Activated naive CD4-positive, alpha-beta T cell treated with anti-CD3 and anti-CD28 coated beads for 36 hours (primary cell): Measurements from ENCODE around the gene COMMD9. TPM values are rescaled to one million over a fixed set of nuclear protein-coding genes. Genes with fewer than 3 reads are reported as not detected.

Experiments used
- CTCF ChIA-PET: fragments of 350-600 bp; sonication (Branson Sonifier 250); formaldehyde crosslinking; loops from one replicate; lab custom pipeline; 2021; ENCODE audit warnings: antibody characterized with exemption; lab: Charles Lee
- DNase-seq: peaks from one replicate; pipeline ENCODE4 v3.0.0-alpha.2; 2020
- H3K27ac Mint-ChIP-seq: one replicate; pipeline ENCODE4 v1.8.0; 2021; ENCODE audit warnings: mild to moderate bottlenecking, mixed read lengths
- H3K27me3 Mint-ChIP-seq: one replicate; pipeline ENCODE4 v1.8.0; 2021; ENCODE audit warnings: low read depth, mixed read lengths
- H3K36me3 Mint-ChIP-seq: one replicate; pipeline ENCODE4 v1.8.0; 2021; ENCODE audit warnings: low read depth, mixed read lengths
- H3K4me1 Mint-ChIP-seq: one replicate; pipeline ENCODE4 v1.8.0; 2021; ENCODE audit warnings: low read depth, mixed read lengths
- H3K4me3 Mint-ChIP-seq: one replicate; pipeline ENCODE4 v1.8.0; 2021; ENCODE audit warnings: mild to moderate bottlenecking, moderate library complexity, mixed read lengths
- H3K9me3 Mint-ChIP-seq: one replicate; pipeline ENCODE4 v1.8.0; 2021; ENCODE audit warnings: mixed read lengths
- intact Hi-C: fragments of 100-400 bp; cut with micrococcal nuclease; formaldehyde crosslinking; loops from one replicate; pipeline ENCODE4 v1.15.1; 2023
- total RNA-seq, 2 experiments: library from RNA; stranded (reverse); gene quantifications; one replicate each; pipeline ENCODE4 v1.2.3, GENCODE V29; 2021

The COMMD9 gene
- total RNA-seq, 2 experiments from 2014 or later, result 28.9 to 30.9 TPM

GRCh38 chr11:36313750-36314433 lies 24.7 kb upstream of the COMMD9 start:
- Mint-ChIP-seq H3K27ac (no peak overlapping the region), H3K9me3 (no peaks in the 10 kb centered on the region), H3K27me3 (peaks cover 26% of the 10 kb centered on the region), H3K4me3 (no peak overlapping the region), H3K4me1 (peaks cover 11% of the 10 kb centered on the region), H3K36me3 (no peaks in the 10 kb centered on the region)
- intact Hi-C loops, result loop anchor here (1.0 to 2.0 kb wide), 3 partner anchors 29 to 107 kb away; no protein-coding TSS in a partner anchor
- CTCF ChIA-PET, result interaction anchor here (1.1 kb wide), 1 partner anchor 39 kb away, joined by 3 read pairs; no protein-coding TSS in a partner anchor
- no peak for DNase-seq

GRCh38 chr11:36312611-36313472 lies 23.6 kb upstream of the COMMD9 start:
- DNase-seq, result no peak
- Mint-ChIP-seq H3K27ac (no peak overlapping the region), H3K36me3 (no peaks in the 10 kb centered on the region), H3K4me1 (peaks cover 11% of the 10 kb centered on the region), H3K9me3 (no peaks in the 10 kb centered on the region), H3K4me3 (no peak overlapping the region), H3K27me3 (peaks cover 27% of the 10 kb centered on the region)
- CTCF ChIA-PET, result interaction anchor here (0.6 kb wide), 1 partner anchor 254 kb away, joined by 3 read pairs; no protein-coding TSS in a partner anchor
- intact Hi-C loops, result loop anchor here (1.0 to 2.0 kb wide), 3 partner anchors 30 to 108 kb away; no protein-coding TSS in a partner anchor

DNA sequence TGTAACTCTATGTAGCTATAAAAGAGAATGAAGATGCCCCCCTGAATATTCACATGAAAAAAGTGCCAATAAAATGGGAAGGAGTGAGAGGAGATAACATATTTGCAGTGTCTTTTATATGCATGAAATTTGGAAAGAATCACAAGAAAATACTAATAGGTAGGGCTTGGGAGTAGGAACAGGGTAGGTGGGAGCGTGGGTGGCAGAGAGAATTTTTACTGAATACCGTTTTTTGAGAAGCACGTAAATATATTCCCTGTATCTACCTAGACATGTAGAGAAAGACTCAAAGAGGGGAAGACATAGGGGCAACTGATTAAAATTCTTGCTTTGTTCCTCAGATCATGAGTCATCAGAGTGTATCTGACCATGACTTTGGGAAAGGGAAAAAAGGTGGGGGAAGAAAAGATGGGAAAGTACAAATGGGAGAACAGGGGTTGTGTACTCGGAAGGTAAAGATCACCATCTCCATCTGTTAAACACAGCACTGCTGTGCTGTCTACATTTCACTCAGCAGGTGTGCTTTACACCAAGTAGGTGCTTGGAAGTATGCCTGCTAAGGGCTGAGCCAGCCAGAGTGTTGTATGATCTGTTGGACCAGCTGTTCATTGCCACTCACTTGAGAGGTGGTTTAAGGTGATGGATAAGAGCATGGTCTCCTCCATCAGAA lies 22.8 kb upstream of the COMMD9 start:
- Mint-ChIP-seq H3K4me1 (peaks cover 11% of the 10 kb centered on the region), H3K27me3 (peaks cover 32% of the 10 kb centered on the region), H3K4me3 (no peak overlapping the region), H3K27ac (no peak overlapping the region), H3K36me3 (no peaks in the 10 kb centered on the region), H3K9me3 (no peaks in the 10 kb centered on the region)
- intact Hi-C loops, result loop anchor here (2.0 kb wide), 1 partner anchor 31 kb away; no protein-coding TSS in a partner anchor
- CTCF ChIA-PET, result no interaction called here
- no peak for DNase-seq

DNA sequence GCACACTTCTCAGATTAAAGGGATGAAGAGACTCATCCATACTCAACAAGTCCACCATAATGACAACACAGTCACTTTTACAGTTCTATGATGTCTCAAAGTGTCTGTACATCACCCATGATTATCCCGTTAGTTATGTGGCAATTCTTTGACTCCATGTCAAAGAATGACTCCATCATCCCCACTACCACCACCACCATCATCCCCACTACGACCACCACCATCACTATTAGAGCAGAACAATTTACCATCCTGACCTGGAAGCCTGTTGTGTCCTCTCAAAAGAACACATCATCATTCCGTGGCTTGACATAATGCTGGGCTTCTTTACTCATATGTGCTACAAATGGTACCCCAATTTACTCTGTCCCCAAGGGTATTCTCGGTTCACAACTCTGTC lies 20.6 kb upstream of the COMMD9 start:
- peaks cover 3% of the 10 kb centered on the region for H3K9me3 Mint-ChIP-seq
- no peak for DNase-seq
- H3K27me3 Mint-ChIP-seq, result peaks cover 24% of the 10 kb centered on the region
- CTCF ChIA-PET, result interaction anchor here (0.7 kb wide), 1 partner anchor 170 kb away, joined by 5 read pairs; no protein-coding TSS in a partner anchor
- intact Hi-C loops, result no loop called here
- no peak overlapping the region for H3K4me3 Mint-ChIP-seq
- H3K27ac Mint-ChIP-seq, result no peak overlapping the region
- H3K36me3 Mint-ChIP-seq, result no peaks in the 10 kb centered on the region
- peaks cover 11% of the 10 kb centered on the region for H3K4me1 Mint-ChIP-seq

GRCh38 chr11:36308577-36308976 lies 19.4 kb upstream of the COMMD9 start:
- no peaks in the 10 kb centered on the region for H3K36me3 Mint-ChIP-seq
- CTCF ChIA-PET, result no interaction called here
- intact Hi-C loops, result no loop called here

GRCh38 chr11:36306888-36307287 lies 17.7 kb upstream of the COMMD9 start:
- intact Hi-C loops, result loop anchor here (1.0 to 2.0 kb wide), 2 partner anchors 171 to 186 kb away; no protein-coding TSS in a partner anchor
- H3K27ac Mint-ChIP-seq, result no peak overlapping the region
- DNase-seq, result peak; percentile 46
- no peaks in the 10 kb centered on the region for H3K4me1 Mint-ChIP-seq
- H3K9me3 Mint-ChIP-seq, result peaks cover 3% of the 10 kb centered on the region
- peaks cover 18% of the 10 kb centered on the region for H3K27me3 Mint-ChIP-seq
- no peak overlapping the region for H3K4me3 Mint-ChIP-seq
- CTCF ChIA-PET, result interaction anchor here (0.8 to 1.0 kb wide), 2 partner anchors 171 to 186 kb away, joined by 3 to 4 read pairs; no protein-coding TSS in a partner anchor
- H3K36me3 Mint-ChIP-seq, result no peaks in the 10 kb centered on the region

More at GRCh38 chr11:36308577-36308976, 19.4 kb upstream of the COMMD9 start:
- H3K27me3 Mint-ChIP-seq, result peaks cover 21% of the 10 kb centered on the region
- no peak overlapping the region for H3K27ac Mint-ChIP-seq
- no peak overlapping the region for H3K4me3 Mint-ChIP-seq
- H3K9me3 Mint-ChIP-seq, result peaks cover 3% of the 10 kb centered on the region
- no peak for DNase-seq
- peaks cover 10% of the 10 kb centered on the region for H3K4me1 Mint-ChIP-seq

- no peak overlapping the region for H3K4me3 Mint-ChIP-seq
- H3K9me3 Mint-ChIP-seq, result peaks cover 3% of the 10 kb centered on the region
- H3K4me1 Mint-ChIP-seq, result no peaks in the 10 kb centered on the region
- H3K27ac Mint-ChIP-seq, result no peak overlapping the region
- DNase-seq, result no peak
- no peaks in the 10 kb centered on the region for H3K36me3 Mint-ChIP-seq
- peaks cover 14% of the 10 kb centered on the region for H3K27me3 Mint-ChIP-seq
- CTCF ChIA-PET, result interaction anchor here (1.4 to 1.5 kb wide), 2 partner anchors 9 to 173 kb away, joined by 3 to 5 read pairs; partner anchors contain the start of gene PRR5L
- intact Hi-C loops, result no loop called here
Observed at GRCh38 chr11:36305047-36305446, 15.8 kb upstream of the COMMD9 start.

- intact Hi-C loops, result no loop called here
- Mint-ChIP-seq H3K4me3 (no peak overlapping the region), H3K36me3 (no peaks in the 10 kb centered on the region), H3K9me3 (peaks cover 3% of the 10 kb centered on the region), H3K4me1 (no peaks in the 10 kb centered on the region), H3K27ac (no peak overlapping the region), H3K27me3 (peaks cover 14% of the 10 kb centered on the region)
- DNase-seq, result no peak
- CTCF ChIA-PET, result interaction anchor here (1.4 to 2.4 kb wide), 5 partner anchors 8 to 189 kb away, joined by 3 to 9 read pairs (median 5); partner anchors contain the start of gene PRR5L
Observed at GRCh38 chr11:36304351-36304750, 15.1 kb upstream of the COMMD9 start.

DNA sequence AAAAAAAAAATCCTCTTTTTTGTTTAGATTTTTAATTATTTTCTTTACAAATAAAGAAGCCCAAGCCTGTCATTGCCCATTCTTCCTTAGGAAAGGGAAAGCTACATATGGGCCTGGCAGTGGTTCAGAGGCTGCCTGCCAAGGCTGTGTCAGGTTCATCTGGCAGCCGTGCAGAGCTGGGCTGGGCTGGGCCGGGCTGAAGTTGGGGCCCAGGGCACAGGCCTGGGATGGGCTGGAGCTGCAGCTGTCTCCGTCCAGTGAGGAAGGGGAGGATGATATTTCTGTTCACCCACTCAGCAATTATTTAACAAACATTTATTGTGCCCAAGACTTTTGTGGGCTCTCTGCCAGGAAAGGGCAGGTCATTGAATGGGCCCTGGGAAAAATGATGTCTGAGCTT lies 11.4 kb upstream of the COMMD9 start:
- H3K36me3 Mint-ChIP-seq, result no peaks in the 10 kb centered on the region
- H3K9me3 Mint-ChIP-seq, result no peaks in the 10 kb centered on the region
- H3K27ac Mint-ChIP-seq, result no peak overlapping the region
- intact Hi-C loops, result no loop called here
- CTCF ChIA-PET, result interaction anchor here (0.8 to 2.3 kb wide), 4 partner anchors 8 to 210 kb away, joined by 3 to 9 read pairs (median 6); partner anchors contain the start of gene TRAF6
- no peaks in the 10 kb centered on the region for H3K27me3 Mint-ChIP-seq
- no peak for DNase-seq
- H3K4me3 Mint-ChIP-seq, result no peak overlapping the region
- no peaks in the 10 kb centered on the region for H3K4me1 Mint-ChIP-seq

- no peaks in the 10 kb centered on the region for H3K9me3 Mint-ChIP-seq
- CTCF ChIA-PET, result interaction anchor here (0.5 to 3.3 kb wide), 8 partner anchors 8 to 214 kb away, joined by 3 to 12 read pairs (median 4); no protein-coding TSS in a partner anchor
- no peaks in the 10 kb centered on the region for H3K27me3 Mint-ChIP-seq
- no peak for DNase-seq
- no peak overlapping the region for H3K27ac Mint-ChIP-seq
- no peaks in the 10 kb centered on the region for H3K36me3 Mint-ChIP-seq
- H3K4me1 Mint-ChIP-seq, result peaks cover 3% of the 10 kb centered on the region
- intact Hi-C loops, result no loop called here
- no peak overlapping the region for H3K4me3 Mint-ChIP-seq
Observed at GRCh38 chr11:36296884-36297543, 7.8 kb upstream of the COMMD9 start.

DNA sequence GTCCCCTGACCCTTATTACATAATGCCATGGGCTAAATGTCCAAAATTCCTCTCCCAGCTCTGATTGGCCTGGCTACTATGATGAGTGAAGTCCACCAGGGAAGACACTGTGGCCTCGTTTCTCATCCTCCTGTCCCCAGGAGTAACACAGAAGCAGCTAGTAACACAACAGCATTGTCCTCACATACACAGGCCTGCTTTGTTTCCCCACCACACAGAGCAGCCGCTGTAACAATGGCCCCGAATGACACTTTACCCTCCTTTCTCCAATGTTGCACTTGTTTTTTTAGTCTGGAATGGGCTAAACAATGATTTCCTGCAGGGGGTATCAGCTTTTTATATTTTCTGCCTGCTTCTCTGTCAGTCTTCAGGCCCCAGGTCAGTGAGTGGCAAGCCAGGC lies 6.7 kb upstream of the COMMD9 start, which contains the start of gene PRR5L:
Gene PRR5L, plus strand, starts transcription at position 363 of the 400 bp plus-strand sequence. CDS start 104,834 bp downstream, outside the sequence.
- no peak within 1 kb of the TSS for H3K27ac Mint-ChIP-seq

More for the DNA sequence above, 6.7 kb upstream of the COMMD9 start, which contains the start of gene PRR5L:
- H3K4me1 Mint-ChIP-seq, result peaks cover 3% of the 10 kb centered on the region
- no peaks in the 10 kb centered on the region for H3K9me3 Mint-ChIP-seq
- CTCF ChIA-PET, result interaction anchor here (0.6 to 3.3 kb wide), 5 partner anchors 9 to 215 kb away, joined by 3 to 12 read pairs (median 3); no protein-coding TSS in a partner anchor
- H3K27me3 Mint-ChIP-seq, result no peaks in the 10 kb centered on the region
- H3K36me3 Mint-ChIP-seq, result no peaks in the 10 kb centered on the region
- intact Hi-C loops, result no loop called here
- H3K4me3 Mint-ChIP-seq, result no peak within 1 kb of the TSS
- DNase-seq, result no peak
